Measurements from ENCODE around the gene ABCB11.
"Not testable (repeated sequence)": the region's sequence is repeated elsewhere in the genome, so short reads cannot be mapped to it uniquely, and the experiment has no call there.

The ABCB11 gene

DNA sequence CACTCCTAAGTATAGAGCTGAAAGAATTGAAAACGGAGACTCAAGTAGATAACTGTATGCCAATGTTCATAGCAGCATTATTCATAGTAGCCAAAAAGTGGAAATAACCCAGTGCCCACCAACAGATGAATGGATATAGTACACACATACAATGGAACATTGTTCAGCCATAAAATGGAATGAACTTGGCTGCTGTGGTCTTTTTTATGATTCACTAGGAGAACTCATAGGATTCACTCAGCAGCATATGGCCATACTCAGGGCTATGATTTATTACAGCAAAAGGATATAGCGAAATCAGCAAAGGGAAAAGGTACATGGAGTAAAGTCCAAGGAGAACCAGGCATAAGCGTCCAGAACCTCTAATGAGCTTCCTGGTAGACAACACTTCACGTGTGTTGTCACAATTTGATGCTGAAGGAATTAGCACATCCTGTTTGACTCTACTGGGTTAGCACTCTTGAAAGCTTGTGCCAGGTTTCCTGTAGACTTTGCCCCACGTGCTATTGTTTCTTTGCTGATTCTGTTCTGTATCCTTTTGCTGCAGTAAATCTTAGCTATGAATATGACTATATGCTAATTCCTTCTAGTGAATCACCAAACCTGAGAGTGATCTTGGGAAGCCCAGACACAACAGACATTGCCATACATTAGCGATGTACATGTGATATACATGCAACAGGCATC, 156.6 kb downstream of the ABCB11 start:
- no peak for DNase-seq

GRCh38 chr2:168870824-168871223, 160.3 kb downstream of the ABCB11 start:
- DNase-seq = not testable (repeated sequence)

Data from islet precursor cell (in vitro differentiated cells).